Pancreas (tissue), 10 donors: ENCODE measurements around the gene CEACAM21. TPM values are rescaled to one million over a fixed set of nuclear protein-coding genes. Genes with fewer than 3 reads are reported as not detected.

Source experiments
- ATAC-seq, 4 donors: fragments of 200-7000 bp; cut with Tn5 transposase; one replicate each; pipeline versions ENCODE4 v1.8.0 to v1.9.1; 2020; ENCODE audit warnings: mild to moderate bottlenecking in 4 of 4, moderate library complexity in 4 of 4
- DNase-seq, 6 donors: peaks; one replicate each; pipeline ENCODE4 v3.0.0-alpha.2; 2020
- FAIRE-seq: peaks from 2 replicates; lab custom pipeline; 2012; peaks lifted over from hg19 to GRCh38; lab: Jason Lieb, UNC
- H3K27ac ChIP-seq, 4 donors: fragments of 200-600 bp; sonication (generic); 1 replicate in 3 of 4; 2 replicates in 1 of 4; pipeline versions ENCODE4 v1.5.0 to v1.8.0; 2020
- H3K27me3 ChIP-seq, 4 donors: fragments of 200-600 bp; one replicate each; pipeline ENCODE4 v1.8.0; 2021
- H3K36me3 ChIP-seq, 3 donors: fragments of 200-600 bp; sonication (generic) in 1 of 3; one replicate each; pipeline versions ENCODE4 v1.5.0 to v1.8.0; 2020 to 2021
- H3K4me1 ChIP-seq, 3 donors: fragments of 200-600 bp; one replicate each; pipeline ENCODE4 v1.8.0; 2021
- H3K4me3 ChIP-seq, 4 donors: fragments of 200-600 bp; sonication (generic) in 2 of 4; one replicate each; pipeline versions ENCODE4 v1.5.0 to v1.8.0; 2020 to 2021
- H3K9me3 ChIP-seq, 4 donors: fragments of 200-600 bp; one replicate each; pipeline ENCODE4 v1.8.0; 2021
- CTCF ChIP-seq, 4 donors: fragments of 200-600 bp; sonication (generic) in 3 of 4; IDR thresholded peaks; one replicate each; pipeline versions ENCODE4 v1.5.0 to v1.8.0; 2021; ENCODE audit warnings: antibody characterized with exemption in 4 of 4
- WGBS, 2 donors: extraction: QIAGEN DNeasy Blood & Tissue Kit; methylation state at CpG; one replicate each; pipeline ENCODE4 v1.1.7; 2013; 5-methylcytosine and 5-hydroxymethylcytosine counted together
- intact Hi-C, 3 donors: fragments of 100-400 bp; cut with DNase I; formaldehyde crosslinking; loops; one replicate each; pipeline versions ENCODE4 v1.11.1 to v1.14.2; 2022
- polyA plus RNA-seq, 2 donors: library from polyadenylated mRNA; stranded (reverse); fragments of 200-250 nt; gene quantifications; one replicate each; pipeline ENCODE4 v1.2.3, GENCODE V29; 2013
- total RNA-seq, 6 donors: library from RNA; stranded (reverse); fragmentation: NEBNext Ultra II Directional in 4 of 6; extraction: Animal tissue kit (Norgen Biotek cat#: 25700) in 4 of 6; gene quantifications; one replicate each; pipeline versions ENCODE4 v1.2.1 to v1.2.4, GENCODE V29; 2021 to 2023
- donor health status: healthy with polysubstance abuse.
- donor health status: DM: no; HTN: no; CAD: no; lungs with moderate emphysema.
- donor health status: DM: no; HTN: no; CAD: no.
- donor health status: control.
- donor health status: control.
- donor health status: Bipolar disorder and iron deficiency.
- donor health status: DM: yes; HTN: yes; CAD: no.
- donor health status: DM: no; HTN: no; CAD: no.
- donor health status: DM: no; HTN: no; CAD: no.
- donor health status: DM: yes; HTN: yes; CAD: no.

The CEACAM21 gene
- total and polyA plus RNA-seq, 8 donors, result 0.09 to 1.2 (median 0.53) TPM; not detected in 2

DNA sequence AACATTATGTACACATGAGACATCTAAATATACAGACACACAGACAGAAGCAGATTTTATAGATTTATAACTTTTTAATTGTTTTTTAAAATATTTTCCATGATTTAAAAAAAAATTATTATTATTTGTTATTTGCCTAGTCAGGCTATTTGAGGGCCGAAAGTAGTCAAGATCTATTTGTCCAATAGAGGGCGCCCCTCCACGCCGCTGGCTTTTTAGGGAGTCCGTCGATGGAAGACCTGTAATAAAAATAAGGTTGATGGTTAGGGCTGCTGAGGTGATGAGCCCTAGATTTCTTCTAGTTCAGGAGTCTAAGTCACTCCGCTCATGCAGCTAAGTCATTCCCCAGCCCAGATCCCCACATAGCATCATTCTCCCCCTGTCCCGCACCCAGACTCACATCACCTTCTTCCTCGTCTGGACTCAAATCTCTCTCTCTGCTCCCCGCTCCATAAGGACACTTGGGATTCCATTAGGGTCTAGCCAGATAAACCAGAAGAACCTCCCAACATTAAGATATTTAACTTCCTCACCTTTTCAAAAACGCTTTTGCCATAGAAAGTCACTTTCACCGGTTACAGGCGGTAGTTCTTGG lies 33.9 kb upstream of the CEACAM21 start:
- intact Hi-C loops, result no loop called here
- no peaks in the 10 kb centered on the region for H3K4me1 ChIP-seq
- WGBS, 2 donors, result 39 to 47% methylated on average over 13 of the region's 13 CpGs
- no peaks in the 10 kb centered on the region for H3K27me3 ChIP-seq
- no peaks in the 10 kb centered on the region for H3K36me3 ChIP-seq
- no peak overlapping the region for H3K27ac ChIP-seq
- H3K9me3 ChIP-seq, result no peaks in the 10 kb centered on the region
- peak in 1 of 4 donors; percentile 53 for ATAC-seq
- no peak for FAIRE-seq
- H3K4me3 ChIP-seq, result no peak overlapping the region
- DNase-seq, result peak in 2 of 6 donors; percentile 27 to 75
- TF ChIP-seq CTCF (IDR thresholded peaks at IDR 0.05), result peak; percentile 16 to 51 (median 20)

DNA sequence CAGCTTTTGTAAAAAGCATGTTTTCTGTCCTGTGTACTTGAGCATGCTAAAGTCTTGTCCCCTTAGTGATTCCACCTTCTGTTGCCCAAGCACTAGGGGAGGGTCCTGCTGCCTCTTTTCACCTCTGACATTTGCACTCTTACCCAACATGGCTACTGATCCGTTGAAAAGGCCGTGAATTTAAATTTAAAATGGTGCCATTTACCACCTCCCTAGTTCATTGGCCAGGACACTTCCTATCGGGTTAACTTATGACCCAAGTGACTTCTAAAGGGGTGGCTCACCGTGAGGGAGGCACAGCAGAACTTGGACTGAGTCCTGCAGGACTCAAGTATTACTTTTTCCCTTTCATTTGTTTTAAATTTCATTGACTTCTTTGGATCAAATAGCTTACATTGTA lies 33.3 kb upstream of the CEACAM21 start:
- DNase-seq, result no peak
- Histone ChIP-seq H3K9me3 (no peaks in the 10 kb centered on the region), H3K27ac (no peak overlapping the region), H3K4me3 (no peak overlapping the region), H3K27me3 (no peaks in the 10 kb centered on the region), H3K4me1 (no peaks in the 10 kb centered on the region), H3K36me3 (no peaks in the 10 kb centered on the region)
- ATAC-seq, result no peak
- WGBS, 2 donors, result 52 to 66% methylated on average over 4 of the region's 4 CpGs
- no peak for TF ChIP-seq CTCF (IDR thresholded peaks at IDR 0.05)
- FAIRE-seq, result no peak
- intact Hi-C loops, result no loop called here

DNA sequence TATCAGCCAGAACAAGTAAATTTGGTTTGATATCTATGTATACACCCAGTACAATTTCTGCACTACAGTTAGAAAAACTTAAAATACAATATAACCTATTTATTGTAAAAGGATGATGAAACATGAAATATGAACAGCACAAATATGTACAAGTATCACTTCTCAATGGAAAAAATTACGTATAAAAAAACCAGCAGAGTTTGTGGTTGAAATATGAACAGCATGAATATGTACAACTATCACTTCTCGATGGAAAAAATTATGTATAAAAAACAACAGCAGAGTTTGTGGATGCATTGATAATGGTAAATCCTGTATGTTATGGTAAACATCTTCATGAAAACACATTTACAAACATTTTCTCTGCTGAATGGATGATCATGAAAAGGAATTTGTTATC lies 32.4 kb upstream of the CEACAM21 start:
- no peak overlapping the region for H3K27ac ChIP-seq
- H3K4me1 ChIP-seq, result no peaks in the 10 kb centered on the region
- FAIRE-seq (no peak), ATAC-seq (no peak), DNase-seq (no peak)
- intact Hi-C loops, result no loop called here
- 66 to 67% methylated on average over 2 of the region's 2 CpGs for WGBS, 2 donors
- H3K27me3 ChIP-seq, result no peaks in the 10 kb centered on the region
- TF ChIP-seq CTCF (IDR thresholded peaks at IDR 0.05), result no peak
- H3K36me3 ChIP-seq, result no peaks in the 10 kb centered on the region
- H3K4me3 ChIP-seq, result no peak overlapping the region
- H3K9me3 ChIP-seq, result no peaks in the 10 kb centered on the region

GRCh38 chr19:41545547-41545946 lies 30.4 kb upstream of the CEACAM21 start:
- H3K27me3 ChIP-seq, result peaks cover 0 to 11% (median 0%) of the 10 kb centered on the region in 4 donors
- intact Hi-C loops, result no loop called here
- no peak overlapping the region for H3K4me3 ChIP-seq
- WGBS, 2 donors, result 34 to 56% methylated on average over 6 of the region's 6 CpGs
- TF ChIP-seq CTCF (IDR thresholded peaks at IDR 0.05), result no peak
- DNase-seq, result no peak
- no peaks in the 10 kb centered on the region for H3K36me3 ChIP-seq
- no peak overlapping the region for H3K27ac ChIP-seq
- H3K9me3 ChIP-seq, result no peaks in the 10 kb centered on the region
- ATAC-seq, result peak in 1 of 4 donors; percentile 28
- FAIRE-seq, result no peak
- no peaks in the 10 kb centered on the region for H3K4me1 ChIP-seq

DNA sequence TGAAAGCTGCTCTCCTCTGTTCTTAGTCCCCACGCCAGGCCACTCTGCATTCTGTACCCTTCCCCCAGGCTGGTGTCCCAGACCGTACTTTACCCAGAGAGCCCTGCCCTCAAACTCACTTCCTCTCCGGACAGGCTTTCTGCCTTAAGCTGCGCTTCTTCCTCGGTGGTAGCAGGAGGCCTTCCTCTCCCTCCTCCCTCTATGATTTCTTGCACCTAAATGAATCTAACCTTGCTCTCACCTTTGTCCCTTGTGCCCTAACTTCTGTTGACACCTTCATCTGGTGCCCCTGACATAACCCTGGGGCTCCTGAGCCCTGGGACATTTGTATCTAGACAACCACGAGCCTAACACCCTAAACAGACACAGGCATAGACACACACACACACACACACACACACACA lies 29.6 kb upstream of the CEACAM21 start:
- Histone ChIP-seq H3K4me3 (no peak overlapping the region), H3K4me1 (no peaks in the 10 kb centered on the region), H3K36me3 (no peaks in the 10 kb centered on the region), H3K27me3 (peaks cover 0 to 11% (median 0%) of the 10 kb centered on the region in 4 donors), H3K27ac (no peak overlapping the region), H3K9me3 (no peaks in the 10 kb centered on the region)
- no peak for DNase-seq
- 29 to 45% methylated on average over 6 of the region's 6 CpGs for WGBS, 2 donors
- TF ChIP-seq CTCF (IDR thresholded peaks at IDR 0.05), result no peak
- intact Hi-C loops, result no loop called here
- FAIRE-seq, result no peak
- ATAC-seq, result peak in 2 of 4 donors; percentile 52 to 77
